Inferior parietal cortex (tissue), 1 donor: ENCODE measurements around the gene ELF2.
"Not testable (repeated sequence)": the region's sequence is repeated elsewhere in the genome, so short reads cannot be mapped to it uniquely, and the experiment has no call there.

Experiments
- DNase-seq: peaks from one replicate; pipeline ENCODE4 v3.0.0-alpha.2; 2016; ENCODE audit errors: extremely low spot score

ELF2 gene

GRCh38 chr4:139021071-139021470 is 155.9 kb downstream of the ELF2 start:
- DNase-seq, result not testable (repeated sequence)

GRCh38 chr4:139020384-139020783 is 156.6 kb downstream of the ELF2 start:
- DNase-seq, result no peak

- DNase-seq, result no peak
Observed at GRCh38 chr4:139018971-139019758, 157.9 kb downstream of the ELF2 start.

- DNase-seq, result no peak
Observed at GRCh38 chr4:139018501-139018900, 158.5 kb downstream of the ELF2 start.

GRCh38 chr4:139017861-139018260 is 159.2 kb downstream of the ELF2 start:
- no peak for DNase-seq

- DNase-seq, result no peak
Observed at GRCh38 chr4:139015948-139016471, 161.0 kb downstream of the ELF2 start.

- DNase-seq, result peak; percentile 85
Observed at GRCh38 chr4:139015269-139015947, 161.6 kb downstream of the ELF2 start, which contains the start of gene NOCT. Gene NOCT, plus strand, starts transcription at chr4:139015781. Its CDS starts 201 bp downstream, at chr4:139015982.

- DNase-seq, result no peak
Observed at GRCh38 chr4:139014371-139015268, 162.4 kb downstream of the ELF2 start.

GRCh38 chr4:139011225-139011950 is 165.6 kb downstream of the ELF2 start:
- DNase-seq, result no peak

GRCh38 chr4:139009702-139010101 is 167.3 kb downstream of the ELF2 start:
- no peak for DNase-seq

- DNase-seq, result not testable (repeated sequence)
Observed at GRCh38 chr4:139008278-139008677, 168.7 kb downstream of the ELF2 start.

GRCh38 chr4:139007640-139008039 is 169.4 kb downstream of the ELF2 start:
- DNase-seq, result no peak
